HL-60 (cell line): Measurements from ENCODE around the gene ARHGAP26.

Experiments
- DNase-seq, 2 experiments: peaks; one replicate each; pipeline ENCODE4 v3.0.0-alpha.2; 2010 to 2020; ENCODE audit warnings: low read depth in 1 of 2, low spot score in 1 of 2
- H3K27ac ChIP-seq: fragments of 250-450 bp; sonication (Bioruptor Pico); replicated peaks from 2 replicates; pipeline ENCODE4 v1.5.1; 2020; ENCODE audit warnings: mild to moderate bottlenecking, moderate library complexity
- H3K27me3 ChIP-seq: fragments of 250-450 bp; sonication (Bioruptor Pico); 2 replicates; pipeline ENCODE4 v1.5.1; 2021; ENCODE audit warnings: mild to moderate bottlenecking, moderate library complexity; ENCODE audit not compliant: insufficient read depth, poor library complexity, severe bottlenecking
- H3K4me3 ChIP-seq: replicated peaks from 2 replicates; pipeline ENCODE4 v1.5.1; 2011; ENCODE audit warnings: mild to moderate bottlenecking, control low read depth, low read length; ENCODE audit not compliant: insufficient read depth
- GABPA ChIP-seq: IDR thresholded peaks from 2 replicates; pipeline ENCODE4 v1.6.1; 2012; ENCODE audit warnings: low read depth
- POLR2AphosphoS5 ChIP-seq: IDR thresholded peaks from 2 replicates; pipeline ENCODE4 v1.6.1; 2012; ENCODE audit warnings: low read depth
- SPI1 ChIP-seq: IDR thresholded peaks from 2 replicates; pipeline ENCODE4 v1.6.1; 2012; ENCODE audit warnings: low read depth, mild to moderate bottlenecking, borderline replicate concordance
- TF ChIP-seq, protein P1 (sequence below): IDR thresholded peaks from 2 replicates; pipeline ENCODE4 v1.6.1; 2012; ENCODE audit warnings: low read depth; ENCODE audit not compliant: insufficient replicate concordance
- TF ChIP-seq, protein P2 (sequence below): IDR thresholded peaks from one replicate; pipeline ENCODE4 v1.5.1; 2011; ENCODE audit warnings: low read length, control low read depth, inconsistent platforms; ENCODE audit not compliant: insufficient read depth

Gene ARHGAP26

DNA sequence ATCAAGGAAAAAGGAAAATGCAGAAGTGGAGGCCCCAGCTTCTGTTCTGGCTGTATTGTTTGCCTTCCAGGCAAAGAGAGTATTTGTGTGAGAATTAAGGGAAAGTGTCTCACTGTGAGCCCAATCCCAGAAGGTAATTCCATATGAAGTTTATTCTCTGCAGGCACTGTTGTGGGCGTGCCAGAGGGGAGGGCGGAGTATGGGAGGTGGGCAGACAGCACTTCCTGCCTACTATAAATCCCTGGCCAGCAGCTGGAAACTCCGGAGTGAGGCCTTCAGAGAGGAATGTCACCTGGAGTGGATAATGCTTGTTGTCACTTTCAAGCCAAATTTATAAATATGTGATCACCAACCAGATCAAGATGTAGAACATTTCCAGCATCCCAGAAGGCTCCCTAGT is 209.5 kb downstream of the ARHGAP26 start:
- no peak for TF ChIP-seq SPI1
- TF ChIP-seq, protein P1, sequence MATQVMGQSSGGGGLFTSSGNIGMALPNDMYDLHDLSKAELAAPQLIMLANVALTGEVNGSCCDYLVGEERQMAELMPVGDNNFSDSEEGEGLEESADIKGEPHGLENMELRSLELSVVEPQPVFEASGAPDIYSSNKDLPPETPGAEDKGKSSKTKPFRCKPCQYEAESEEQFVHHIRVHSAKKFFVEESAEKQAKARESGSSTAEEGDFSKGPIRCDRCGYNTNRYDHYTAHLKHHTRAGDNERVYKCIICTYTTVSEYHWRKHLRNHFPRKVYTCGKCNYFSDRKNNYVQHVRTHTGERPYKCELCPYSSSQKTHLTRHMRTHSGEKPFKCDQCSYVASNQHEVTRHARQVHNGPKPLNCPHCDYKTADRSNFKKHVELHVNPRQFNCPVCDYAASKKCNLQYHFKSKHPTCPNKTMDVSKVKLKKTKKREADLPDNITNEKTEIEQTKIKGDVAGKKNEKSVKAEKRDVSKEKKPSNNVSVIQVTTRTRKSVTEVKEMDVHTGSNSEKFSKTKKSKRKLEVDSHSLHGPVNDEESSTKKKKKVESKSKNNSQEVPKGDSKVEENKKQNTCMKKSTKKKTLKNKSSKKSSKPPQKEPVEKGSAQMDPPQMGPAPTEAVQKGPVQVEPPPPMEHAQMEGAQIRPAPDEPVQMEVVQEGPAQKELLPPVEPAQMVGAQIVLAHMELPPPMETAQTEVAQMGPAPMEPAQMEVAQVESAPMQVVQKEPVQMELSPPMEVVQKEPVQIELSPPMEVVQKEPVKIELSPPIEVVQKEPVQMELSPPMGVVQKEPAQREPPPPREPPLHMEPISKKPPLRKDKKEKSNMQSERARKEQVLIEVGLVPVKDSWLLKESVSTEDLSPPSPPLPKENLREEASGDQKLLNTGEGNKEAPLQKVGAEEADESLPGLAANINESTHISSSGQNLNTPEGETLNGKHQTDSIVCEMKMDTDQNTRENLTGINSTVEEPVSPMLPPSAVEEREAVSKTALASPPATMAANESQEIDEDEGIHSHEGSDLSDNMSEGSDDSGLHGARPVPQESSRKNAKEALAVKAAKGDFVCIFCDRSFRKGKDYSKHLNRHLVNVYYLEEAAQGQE: no peak
- TF ChIP-seq, protein P2, sequence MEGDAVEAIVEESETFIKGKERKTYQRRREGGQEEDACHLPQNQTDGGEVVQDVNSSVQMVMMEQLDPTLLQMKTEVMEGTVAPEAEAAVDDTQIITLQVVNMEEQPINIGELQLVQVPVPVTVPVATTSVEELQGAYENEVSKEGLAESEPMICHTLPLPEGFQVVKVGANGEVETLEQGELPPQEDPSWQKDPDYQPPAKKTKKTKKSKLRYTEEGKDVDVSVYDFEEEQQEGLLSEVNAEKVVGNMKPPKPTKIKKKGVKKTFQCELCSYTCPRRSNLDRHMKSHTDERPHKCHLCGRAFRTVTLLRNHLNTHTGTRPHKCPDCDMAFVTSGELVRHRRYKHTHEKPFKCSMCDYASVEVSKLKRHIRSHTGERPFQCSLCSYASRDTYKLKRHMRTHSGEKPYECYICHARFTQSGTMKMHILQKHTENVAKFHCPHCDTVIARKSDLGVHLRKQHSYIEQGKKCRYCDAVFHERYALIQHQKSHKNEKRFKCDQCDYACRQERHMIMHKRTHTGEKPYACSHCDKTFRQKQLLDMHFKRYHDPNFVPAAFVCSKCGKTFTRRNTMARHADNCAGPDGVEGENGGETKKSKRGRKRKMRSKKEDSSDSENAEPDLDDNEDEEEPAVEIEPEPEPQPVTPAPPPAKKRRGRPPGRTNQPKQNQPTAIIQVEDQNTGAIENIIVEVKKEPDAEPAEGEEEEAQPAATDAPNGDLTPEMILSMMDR: no peak
- no peak for TF ChIP-seq GABPA
- TF ChIP-seq POLR2AphosphoS5: no peak
- no peak overlapping the region for H3K27ac ChIP-seq

DNA sequence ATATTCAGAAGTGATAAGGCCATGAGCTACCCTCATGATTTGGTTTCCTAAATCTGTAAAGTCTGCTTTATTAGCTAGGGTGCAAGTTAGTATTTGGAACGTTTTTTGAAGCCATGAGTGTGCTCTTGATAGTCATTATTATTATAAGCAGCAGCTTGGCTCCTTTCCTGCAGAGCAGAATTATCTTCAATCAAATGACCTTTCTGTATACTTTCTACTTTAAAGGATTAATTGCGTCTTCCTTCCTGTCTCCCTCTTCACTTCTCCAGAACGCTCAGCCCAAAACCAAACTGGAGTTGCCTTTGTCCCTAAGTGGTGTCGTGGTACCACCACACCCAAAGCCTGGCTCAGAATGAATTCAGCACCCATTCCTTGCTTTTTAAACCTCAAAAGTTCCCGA is 211.3 kb downstream of the ARHGAP26 start:
- Histone ChIP-seq H3K4me3 (no peak overlapping the region), H3K27me3 (no peaks in the 10 kb centered on the region), H3K27ac (no peak overlapping the region)
- TF ChIP-seq GABPA (no peak), SPI1 (no peak), POLR2AphosphoS5 (no peak)
- TF ChIP-seq, protein P1: no peak
- TF ChIP-seq, protein P2: no peak
- no peak for DNase-seq

More for the DNA sequence above, 209.5 kb downstream of the ARHGAP26 start:
- no peak overlapping the region for H3K4me3 ChIP-seq
- no peaks in the 10 kb centered on the region for H3K27me3 ChIP-seq
- DNase-seq: no peak

DNA sequence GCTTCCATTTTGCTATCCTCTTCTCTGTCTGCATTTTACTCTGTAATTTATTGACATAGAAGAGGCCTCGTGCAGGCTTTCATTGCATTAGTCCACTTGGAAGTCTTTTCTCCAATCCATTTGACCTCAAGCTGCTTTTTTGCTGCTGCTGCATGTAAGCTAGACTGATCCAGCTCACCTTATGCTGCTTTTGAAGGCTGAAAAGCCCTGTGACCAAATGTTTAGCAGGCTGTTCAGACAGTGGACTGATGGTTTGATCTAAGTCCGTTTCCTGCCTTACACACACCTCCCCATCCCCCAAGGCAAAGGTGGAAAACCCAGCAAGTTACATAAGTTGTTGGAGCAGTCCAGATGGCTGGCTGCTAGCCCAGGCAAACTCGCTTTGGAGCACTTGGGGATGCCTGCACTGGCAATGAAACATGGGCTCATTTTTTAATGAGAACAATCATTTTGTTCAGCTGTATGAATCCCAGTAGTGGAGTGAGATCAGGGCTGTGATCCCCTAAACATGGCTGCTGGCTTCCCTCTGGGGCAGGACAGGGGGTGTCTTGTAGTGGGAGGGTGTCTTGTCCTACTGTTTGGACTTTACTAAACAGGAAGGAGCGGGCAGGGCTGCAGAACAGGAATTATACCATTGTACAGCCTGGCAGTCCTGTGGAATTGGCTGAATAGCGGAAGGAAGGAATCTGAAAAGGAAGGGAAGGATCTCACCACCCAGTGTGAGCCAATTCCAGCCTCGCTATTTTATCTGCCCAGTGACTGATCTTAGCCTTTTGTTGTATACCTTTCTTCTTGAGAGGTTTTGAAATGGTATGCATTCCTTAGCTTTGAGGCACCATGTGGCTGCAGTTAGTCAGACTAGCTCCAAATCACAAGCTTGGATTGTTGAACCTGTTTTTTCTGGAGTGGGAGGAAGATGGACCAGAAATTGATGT is 212.0 kb downstream of the ARHGAP26 start:
- H3K27me3 ChIP-seq: no peaks in the 10 kb centered on the region
- TF ChIP-seq SPI1 (no peak), GABPA (no peak), POLR2AphosphoS5 (no peak)
- TF ChIP-seq, protein P1: no peak
- TF ChIP-seq, protein P2: no peak
- no peak overlapping the region for H3K27ac ChIP-seq
- no peak overlapping the region for H3K4me3 ChIP-seq
- no peak for DNase-seq
